Measurements from ENCODE around the gene PREPL. TPM values are rescaled to one million over a fixed set of nuclear protein-coding genes. Genes with fewer than 3 reads are reported as not detected.

Gene PREPL
- total and polyA plus RNA-seq, 2 donors (not counting 1 experiment from before 2014, with no cell fraction given): 5.5 to 34.0 TPM

DNA sequence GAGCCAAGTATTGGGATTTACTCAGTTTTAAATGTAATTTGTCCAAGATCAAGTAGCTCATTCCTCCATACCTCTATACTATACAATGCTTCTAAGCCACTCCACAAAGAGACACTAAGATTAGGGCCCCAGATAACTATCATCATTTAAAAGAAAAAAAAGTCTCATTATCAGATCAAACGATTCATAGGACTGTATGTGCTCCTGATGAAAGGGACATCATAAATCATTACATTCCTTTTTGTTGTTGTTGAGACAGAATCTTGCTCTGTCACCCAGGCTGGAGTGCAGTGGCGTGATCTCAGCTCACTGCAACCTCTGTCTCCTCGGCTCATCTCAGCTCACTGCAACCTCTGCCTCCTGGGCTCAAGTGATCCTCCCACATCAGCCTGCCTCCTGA is 88.2 kb downstream of the PREPL start:
- Histone ChIP-seq H3K9ac (ENCODE audit: low read length) (no peak overlapping the region), H3K4me3 (ENCODE audit: control extremely low read depth in 1 of 5, extremely low read depth in 1 of 5, insufficient read depth in 1 of 5, low read depth in 2 of 5, low read length in 4 of 5) (no peak overlapping the region), H4K20me1 (ENCODE audit: control insufficient read depth, insufficient read depth, low read length, poor library complexity, severe bottlenecking) (no peaks in the 10 kb centered on the region), H2AFZ (ENCODE audit: insufficient read depth, low read depth, low read length, poor library complexity, severe bottlenecking) (no peak overlapping the region), H3K79me2 (ENCODE audit: control insufficient read depth, insufficient read depth, low read length) (no peaks in the 10 kb centered on the region), H3K27me3 (replicated peaks in 1 of 4; ENCODE audit: control extremely low read depth in 1 of 4, control insufficient read depth in 3 of 4, insufficient read depth in 4 of 4, low read length in 3 of 4) (peaks cover 0 to 2% (median 0%) of the 10 kb centered on the region in 4 experiments), H3K27ac (ENCODE audit: low read length in 2 of 2) (no peak overlapping the region), H3K36me3 (replicated peaks in 1 of 2; ENCODE audit: control extremely low read depth in 1 of 2, control insufficient read depth in 1 of 2, extremely low read depth in 1 of 2, insufficient read depth in 2 of 2, low read length in 1 of 2) (no peaks in the 10 kb centered on the region), H3K4me1 (ENCODE audit: control insufficient read depth in 2 of 2, insufficient read depth in 2 of 2, low read length in 2 of 2) (no peaks in the 10 kb centered on the region), H3K4me2 (replicated peaks; ENCODE audit: low read depth, low read length, poor library complexity, severe bottlenecking) (no peak overlapping the region), H3K9me3 (ENCODE audit: control extremely low read depth in 1 of 3, control insufficient read depth in 2 of 3, insufficient read depth in 1 of 3, low read length in 2 of 3) (peaks cover 0 to 6% (median 0%) of the 10 kb centered on the region in 3 donors)
- DNase-seq (no peak), ATAC-seq (ENCODE audit: low read depth) (no peak)
- ChIA-PET CTCF (interaction anchor here (1.0 to 1.1 kb wide), 2 partner anchors 19 to 22 kb away, joined by 3 read pairs; no protein-coding TSS in a partner anchor), POLR2A (no interaction called here)
- WGBS (ENCODE audit: insufficient coverage): no CpG with 5 or more reads among the region's 3 CpGs
- Mint-ChIP-seq H3K9me3 (ENCODE audit: insufficient read depth) (peaks cover 2% of the 10 kb centered on the region), H3K4me1 (no peaks in the 10 kb centered on the region), H3K27ac (no peak overlapping the region), H3K27me3 (no peaks in the 10 kb centered on the region), H3K4me3 (no peak overlapping the region)
- intact Hi-C loops (cut with micrococcal nuclease): no loop called here
- TF ChIP-seq, protein P1, sequence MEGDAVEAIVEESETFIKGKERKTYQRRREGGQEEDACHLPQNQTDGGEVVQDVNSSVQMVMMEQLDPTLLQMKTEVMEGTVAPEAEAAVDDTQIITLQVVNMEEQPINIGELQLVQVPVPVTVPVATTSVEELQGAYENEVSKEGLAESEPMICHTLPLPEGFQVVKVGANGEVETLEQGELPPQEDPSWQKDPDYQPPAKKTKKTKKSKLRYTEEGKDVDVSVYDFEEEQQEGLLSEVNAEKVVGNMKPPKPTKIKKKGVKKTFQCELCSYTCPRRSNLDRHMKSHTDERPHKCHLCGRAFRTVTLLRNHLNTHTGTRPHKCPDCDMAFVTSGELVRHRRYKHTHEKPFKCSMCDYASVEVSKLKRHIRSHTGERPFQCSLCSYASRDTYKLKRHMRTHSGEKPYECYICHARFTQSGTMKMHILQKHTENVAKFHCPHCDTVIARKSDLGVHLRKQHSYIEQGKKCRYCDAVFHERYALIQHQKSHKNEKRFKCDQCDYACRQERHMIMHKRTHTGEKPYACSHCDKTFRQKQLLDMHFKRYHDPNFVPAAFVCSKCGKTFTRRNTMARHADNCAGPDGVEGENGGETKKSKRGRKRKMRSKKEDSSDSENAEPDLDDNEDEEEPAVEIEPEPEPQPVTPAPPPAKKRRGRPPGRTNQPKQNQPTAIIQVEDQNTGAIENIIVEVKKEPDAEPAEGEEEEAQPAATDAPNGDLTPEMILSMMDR (IDR thresholded peaks at IDR 0.05): no peak
- TF ChIP-seq EZH2 (IDR thresholded peaks at IDR 0.05; ENCODE audit: borderline replicate concordance, insufficient read depth, low read depth, low read length, poor library complexity, severe bottlenecking): no peak

GRCh38 chr2:44271296-44271695 is 90.0 kb downstream of the PREPL start:
- intact Hi-C loops (cut with micrococcal nuclease): no loop called here
- peaks cover 0 to 2% (median 0%) of the 10 kb centered on the region in 4 experiments for H3K27me3 ChIP-seq (replicated peaks in 1 of 4; ENCODE audit: control extremely low read depth in 1 of 4, control insufficient read depth in 3 of 4, insufficient read depth in 4 of 4, low read length in 3 of 4)
- Mint-ChIP-seq H3K4me3 (no peak overlapping the region), H3K4me1 (no peaks in the 10 kb centered on the region), H3K27me3 (no peaks in the 10 kb centered on the region), H3K9me3 (ENCODE audit: insufficient read depth) (peaks cover 2% of the 10 kb centered on the region), H3K27ac (no peak overlapping the region)
- peaks cover 0 to 6% (median 0%) of the 10 kb centered on the region in 3 donors for H3K9me3 ChIP-seq (ENCODE audit: control extremely low read depth in 1 of 3, control insufficient read depth in 2 of 3, insufficient read depth in 1 of 3, low read length in 2 of 3)
- no peak overlapping the region for H2AFZ ChIP-seq (ENCODE audit: insufficient read depth, low read depth, low read length, poor library complexity, severe bottlenecking)
- H3K27ac ChIP-seq (ENCODE audit: low read length in 2 of 2): no peak overlapping the region
- DNase-seq (no peak), ATAC-seq (ENCODE audit: low read depth) (no peak)
- H3K4me3 ChIP-seq (ENCODE audit: control extremely low read depth in 1 of 5, extremely low read depth in 1 of 5, insufficient read depth in 1 of 5, low read depth in 2 of 5, low read length in 4 of 5): no peak overlapping the region
- H3K36me3 ChIP-seq (replicated peaks in 1 of 2; ENCODE audit: control extremely low read depth in 1 of 2, control insufficient read depth in 1 of 2, extremely low read depth in 1 of 2, insufficient read depth in 2 of 2, low read length in 1 of 2): no peaks in the 10 kb centered on the region
- ChIA-PET POLR2A (interaction anchor here (0.5 kb wide), 1 partner anchor 1924 kb away, joined by 3 read pairs; no protein-coding TSS in a partner anchor), CTCF (no interaction called here)
- H4K20me1 ChIP-seq (ENCODE audit: control insufficient read depth, insufficient read depth, low read length, poor library complexity, severe bottlenecking): no peaks in the 10 kb centered on the region
- no peaks in the 10 kb centered on the region for H3K4me1 ChIP-seq (ENCODE audit: control insufficient read depth in 2 of 2, insufficient read depth in 2 of 2, low read length in 2 of 2)
- H3K4me2 ChIP-seq (replicated peaks; ENCODE audit: low read depth, low read length, poor library complexity, severe bottlenecking): no peak overlapping the region
- TF ChIP-seq, protein P1 (IDR thresholded peaks at IDR 0.05): no peak
- no peak for TF ChIP-seq EZH2 (IDR thresholded peaks at IDR 0.05; ENCODE audit: borderline replicate concordance, insufficient read depth, low read depth, low read length, poor library complexity, severe bottlenecking)
- WGBS (ENCODE audit: insufficient coverage): 91% methylated on average over 7 of the region's 7 CpGs
- no peak overlapping the region for H3K9ac ChIP-seq (ENCODE audit: low read length)
- H3K79me2 ChIP-seq (ENCODE audit: control insufficient read depth, insufficient read depth, low read length): no peaks in the 10 kb centered on the region

Data from B cell (primary cell).